Left ventricle myocardium superior (tissue), 1 donor: ENCODE results near the gene MON2. TPM values are rescaled to one million over a fixed set of nuclear protein-coding genes. Genes with fewer than 3 reads are reported as not detected.
A peak's percentile ranks its signal among the peaks of the same experiment; 100 is the strongest.

ENCODE experiments used
- ATAC-seq: fragments of 200-7000 bp; cut with Tn5 transposase; one replicate; pipeline ENCODE4 v1.9.1; 2020; ENCODE audit warnings: mild to moderate bottlenecking, moderate library complexity
- DNase-seq: peaks from one replicate; pipeline ENCODE4 v3.0.0-alpha.2; 2020
- intact Hi-C: fragments of 100-400 bp; cut with micrococcal nuclease; formaldehyde crosslinking; loops from one replicate; pipeline ENCODE4 v1.11.0; 2022
- microRNA-seq: library from miRNA; unstranded; fragments of <30 nt; microRNA quantifications from one replicate; pipeline ENCODE4 v1.2.0, GENCODE V29; 2020; ENCODE audit warnings: borderline number of aligned reads
- total RNA-seq: library from RNA; stranded (reverse); fragmentation: NEBNext Ultra II Directional; extraction: Animal tissue kit (Norgen Biotek cat#: 25700); gene quantifications from one replicate; pipeline ENCODE4 v1.2.1, GENCODE V29; 2021
- donor health status: DM: no; HTN: yes; CAD: no; lungs with severe emphysema.

MON2 gene
- total RNA-seq, 1 donor from 2014 or later = 17.6 TPM

- ATAC-seq = peak; percentile 81
- intact Hi-C loops = no loop called here
Measured at GRCh38 chr12:62632411-62632918, 165.8 kb downstream of the MON2 start.

GRCh38 chr12:62635649-62636048, 169.0 kb downstream of the MON2 start:
- no peak for ATAC-seq
- no peak for DNase-seq
- intact Hi-C loops = no loop called here

More at GRCh38 chr12:62632411-62632918, 165.8 kb downstream of the MON2 start:
- DNase-seq = peak; percentile 80

GRCh38 chr12:62637679-62638078, 171.1 kb downstream of the MON2 start:
- no peak for DNase-seq
- ATAC-seq = no peak
- intact Hi-C loops = no loop called here

GRCh38 chr12:62640910-62641448, 174.4 kb downstream of the MON2 start:
- ATAC-seq (no peak), DNase-seq (no peak)
- intact Hi-C loops = no loop called here

- ATAC-seq (no peak), DNase-seq (no peak)
- intact Hi-C loops = no loop called here
Measured at GRCh38 chr12:62642486-62642885, 175.9 kb downstream of the MON2 start.

GRCh38 chr12:62643486-62643885, 176.9 kb downstream of the MON2 start:
- intact Hi-C loops = no loop called here
- no peak for DNase-seq
- no peak for ATAC-seq

- ATAC-seq = no peak
- intact Hi-C loops = no loop called here
- no peak for DNase-seq
Measured at GRCh38 chr12:62646566-62646965, 179.9 kb downstream of the MON2 start.

- intact Hi-C loops = no loop called here
- peak; percentile 73 for DNase-seq
- peak; percentile 98 for ATAC-seq
Measured at GRCh38 chr12:62647586-62647985, 181.0 kb downstream of the MON2 start.

GRCh38 chr12:62649412-62650138, 182.9 kb downstream of the MON2 start:
- DNase-seq = no peak
- no peak for ATAC-seq
- intact Hi-C loops = no loop called here

Small RNA genes within 50 kb of the gene (microRNA-seq; reads per million reads assigned to microRNA genes)
- gene MIRLET7I = 7,132 reads per million, percentile 93 among the genes with 10 or more reads in this experiment

Other genes starting within 250 kb of the MON2 start
- 53.5 TPM for gene USP15, start 206.4 kb upstream of the MON2 start, total RNA-seq